ENCODE results near the gene CPE.

The CPE gene

GRCh38 chr4:165364452-165365080 is 14.2 kb upstream of the CPE start:
- no peak for DNase-seq (ENCODE audit: low read depth)

GRCh38 chr4:165367040-165367439 is 11.8 kb upstream of the CPE start:
- DNase-seq (ENCODE audit: low read depth): no peak

GRCh38 chr4:165368114-165368513 is 10.7 kb upstream of the CPE start:
- DNase-seq (ENCODE audit: low read depth): no peak

GRCh38 chr4:165368567-165368966 is 10.2 kb upstream of the CPE start:
- no peak for DNase-seq (ENCODE audit: low read depth)

- no peak for DNase-seq (ENCODE audit: low read depth)
These were observed 9.3 kb upstream of the CPE start for GRCh38 chr4:165369522-165369921.

- DNase-seq (ENCODE audit: low read depth): no peak
These were observed 8.3 kb upstream of the CPE start for GRCh38 chr4:165370530-165370929.

GRCh38 chr4:165375465-165375864 is 3.3 kb upstream of the CPE start:
- no peak for DNase-seq (ENCODE audit: low read depth)

- DNase-seq (ENCODE audit: low read depth): no peak
These were observed 437 bp upstream of the CPE start for GRCh38 chr4:165378398-165378744.

GRCh38 chr4:165379678-165380064 is 863 bp downstream of the CPE start:
- no peak for DNase-seq (ENCODE audit: low read depth)

GRCh38 chr4:165380805-165381204 is 2.0 kb downstream of the CPE start:
- DNase-seq (ENCODE audit: low read depth): no peak

- DNase-seq (ENCODE audit: low read depth): no peak
These were observed 3.1 kb downstream of the CPE start for GRCh38 chr4:165381821-165382373.

- DNase-seq (ENCODE audit: low read depth): no peak
These were observed 3.8 kb downstream of the CPE start for GRCh38 chr4:165382640-165383039.

- no peak for DNase-seq (ENCODE audit: low read depth)
These were observed 4.8 kb downstream of the CPE start for GRCh38 chr4:165383591-165384073.

GRCh38 chr4:165384186-165384585 is 5.4 kb downstream of the CPE start:
- no peak for DNase-seq (ENCODE audit: low read depth)

- DNase-seq (ENCODE audit: low read depth): no peak
These were observed 5.8 kb downstream of the CPE start for GRCh38 chr4:165384598-165384997.

- DNase-seq (ENCODE audit: low read depth): no peak
These were observed 6.3 kb downstream of the CPE start for GRCh38 chr4:165385126-165385525.

- DNase-seq (ENCODE audit: low read depth): no peak
These were observed 7.5 kb downstream of the CPE start for GRCh38 chr4:165386328-165386727.

- no peak for DNase-seq (ENCODE audit: low read depth)
These were observed 9.9 kb downstream of the CPE start for GRCh38 chr4:165388756-165389155.

GRCh38 chr4:165393051-165393450 is 14.2 kb downstream of the CPE start:
- no peak for DNase-seq (ENCODE audit: low read depth)

- DNase-seq (ENCODE audit: low read depth): no peak
These were observed 14.9 kb downstream of the CPE start for GRCh38 chr4:165393704-165394103.

GRCh38 chr4:165394275-165394674 is 15.5 kb downstream of the CPE start:
- peak; percentile 68 for DNase-seq (ENCODE audit: low read depth)

- no peak for DNase-seq (ENCODE audit: low read depth)
These were observed 19.8 kb downstream of the CPE start for GRCh38 chr4:165398570-165398969.

GRCh38 chr4:165402375-165402774 is 23.6 kb downstream of the CPE start:
- no peak for DNase-seq (ENCODE audit: low read depth)

GRCh38 chr4:165403048-165403447 is 24.2 kb downstream of the CPE start:
- no peak for DNase-seq (ENCODE audit: low read depth)

Data from HS-27A (cell line).